K562 (cell line): ENCODE results near the gene DESI1.

Experiments used
- BRCA1 ChIP-seq, 2 experiments: fragments of 450-650 bp in 1 of 2; sonication (generic) in 1 of 2; formaldehyde crosslinking in 1 of 2; IDR thresholded peaks; 2 replicates each; pipeline versions ENCODE4 v1.5.0 to v1.6.1; 2017 to 2020; ENCODE audit warnings: mild to moderate bottlenecking in 1 of 2, missing genetic modification reagents in 1 of 2
- ETV6 ChIP-seq, 3 experiments: fragments of 150-350 bp in 1 of 3; sonication (generic) in 1 of 3; formaldehyde crosslinking in 1 of 3; IDR thresholded peaks; 2 replicates each; pipeline versions ENCODE4 v1.6.1 to v1.8.0; 2014 to 2022; ENCODE audit warnings: borderline replicate concordance in 2 of 3, low read depth in 2 of 3, antibody characterized with exemption in 1 of 3, low read length in 1 of 3, mild to moderate bottlenecking in 1 of 3, missing genetic modification reagents in 1 of 3
- FOXK2 ChIP-seq, 2 experiments: fragments of 450-650 bp; IDR thresholded peaks in 1 of 2; conservative IDR thresholded peaks in 1 of 2; 2 replicates each; pipeline ENCODE4 v1.6.1; 2016; ENCODE audit warnings: low read depth in 2 of 2, mild to moderate bottlenecking in 1 of 2
- MEF2A ChIP-seq: IDR thresholded peaks from 2 replicates; pipeline ENCODE4 v1.6.1; 2011; ENCODE audit warnings: low read depth, mild to moderate bottlenecking, low read length, moderate library complexity; ENCODE audit not compliant: control insufficient read depth
- NFE2 ChIP-seq: IDR thresholded peaks from 2 replicates; pipeline ENCODE4 v1.6.1; 2014; ENCODE audit warnings: antibody characterized with exemption, low read depth
- SAFB ChIP-seq: fragments of 200-400 bp; formaldehyde crosslinking; IDR thresholded peaks from 2 replicates; pipeline ENCODE4 v1.6.1; 2017; ENCODE audit warnings: low read depth, low read length, borderline replicate concordance
- SLC30A9 ChIP-seq: fragments of 250-450 bp; sonication (Bioruptor Pico); IDR thresholded peaks from 2 replicates; pipeline ENCODE4 v1.8.0; 2022; ENCODE audit warnings: mild to moderate bottlenecking, moderate library complexity
- SRSF9 ChIP-seq: fragments of 200-400 bp; formaldehyde crosslinking; IDR thresholded peaks from 2 replicates; pipeline ENCODE4 v1.6.1; 2017; ENCODE audit warnings: low read depth, low read length, borderline replicate concordance
- TF ChIP-seq, protein P1 (sequence below): fragments of 450-650 bp; IDR thresholded peaks from 2 replicates; pipeline ENCODE4 v1.6.1; 2018; ENCODE audit not compliant: partially characterized antibody
- TF ChIP-seq, protein P2 (sequence below): fragments of 250-450 bp; sonication (Bioruptor Pico); IDR thresholded peaks from 2 replicates; pipeline ENCODE4 v1.5.0; 2020; ENCODE audit warnings: mild to moderate bottlenecking
- TF ChIP-seq, protein P3 (sequence below): sonication (generic); formaldehyde crosslinking; IDR thresholded peaks from 2 replicates; pipeline ENCODE4 v1.9.0; 2022; ENCODE audit warnings: mild to moderate bottlenecking, missing genetic modification reagents
- TF ChIP-seq, protein P4 (sequence below): fragments of 450-650 bp; formaldehyde crosslinking; IDR thresholded peaks from 2 replicates; pipeline ENCODE4 v1.4.0; 2022; ENCODE audit warnings: missing genetic modification characterization
- TF ChIP-seq, protein P5 (sequence below): sonication (generic); formaldehyde crosslinking; IDR thresholded peaks from 2 replicates; pipeline ENCODE4 v1.8.0; 2022; ENCODE audit warnings: mild to moderate bottlenecking, missing genetic modification reagents, borderline replicate concordance

DNA sequence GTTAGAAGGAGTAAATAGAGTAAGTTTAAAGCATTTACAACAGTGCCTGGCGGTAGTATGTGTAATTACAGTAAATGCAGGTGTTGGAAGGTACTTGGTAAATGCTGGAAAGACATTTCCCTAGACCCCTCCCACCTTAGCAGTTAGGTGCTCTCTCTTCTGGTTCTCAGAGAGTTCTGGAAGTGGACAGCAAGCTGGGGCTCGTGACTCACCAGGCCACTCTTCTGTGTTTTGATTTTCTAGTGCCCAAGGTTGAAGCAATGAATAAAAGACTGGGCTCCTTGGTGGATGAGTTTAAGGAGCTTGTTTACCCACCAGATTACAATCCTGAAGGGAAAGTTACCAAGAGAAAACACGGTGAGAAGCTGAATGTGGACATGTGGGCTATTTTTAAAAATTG is 40.2 kb upstream of the DESI1 start:
- no peak for TF ChIP-seq SLC30A9
- TF ChIP-seq, protein P1, sequence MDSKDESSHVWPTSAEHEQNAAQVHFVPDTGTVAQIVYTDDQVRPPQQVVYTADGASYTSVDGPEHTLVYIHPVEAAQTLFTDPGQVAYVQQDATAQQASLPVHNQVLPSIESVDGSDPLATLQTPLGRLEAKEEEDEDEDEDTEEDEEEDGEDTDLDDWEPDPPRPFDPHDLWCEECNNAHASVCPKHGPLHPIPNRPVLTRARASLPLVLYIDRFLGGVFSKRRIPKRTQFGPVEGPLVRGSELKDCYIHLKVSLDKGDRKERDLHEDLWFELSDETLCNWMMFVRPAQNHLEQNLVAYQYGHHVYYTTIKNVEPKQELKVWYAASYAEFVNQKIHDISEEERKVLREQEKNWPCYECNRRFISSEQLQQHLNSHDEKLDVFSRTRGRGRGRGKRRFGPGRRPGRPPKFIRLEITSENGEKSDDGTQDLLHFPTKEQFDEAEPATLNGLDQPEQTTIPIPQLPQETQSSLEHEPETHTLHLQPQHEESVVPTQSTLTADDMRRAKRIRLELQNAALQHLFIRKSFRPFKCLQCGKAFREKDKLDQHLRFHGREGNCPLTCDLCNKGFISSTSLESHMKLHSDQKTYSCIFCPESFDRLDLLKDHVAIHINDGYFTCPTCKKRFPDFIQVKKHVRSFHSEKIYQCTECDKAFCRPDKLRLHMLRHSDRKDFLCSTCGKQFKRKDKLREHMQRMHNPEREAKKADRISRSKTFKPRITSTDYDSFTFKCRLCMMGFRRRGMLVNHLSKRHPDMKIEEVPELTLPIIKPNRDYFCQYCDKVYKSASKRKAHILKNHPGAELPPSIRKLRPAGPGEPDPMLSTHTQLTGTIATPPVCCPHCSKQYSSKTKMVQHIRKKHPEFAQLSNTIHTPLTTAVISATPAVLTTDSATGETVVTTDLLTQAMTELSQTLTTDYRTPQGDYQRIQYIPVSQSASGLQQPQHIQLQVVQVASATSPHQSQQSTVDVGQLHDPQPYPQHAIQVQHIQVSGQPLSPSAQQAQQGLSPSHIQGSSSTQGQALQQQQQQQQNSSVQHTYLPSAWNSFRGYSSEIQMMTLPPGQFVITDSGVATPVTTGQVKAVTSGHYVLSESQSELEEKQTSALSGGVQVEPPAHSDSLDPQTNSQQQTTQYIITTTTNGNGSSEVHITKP = no peak
- TF ChIP-seq, protein P2, sequence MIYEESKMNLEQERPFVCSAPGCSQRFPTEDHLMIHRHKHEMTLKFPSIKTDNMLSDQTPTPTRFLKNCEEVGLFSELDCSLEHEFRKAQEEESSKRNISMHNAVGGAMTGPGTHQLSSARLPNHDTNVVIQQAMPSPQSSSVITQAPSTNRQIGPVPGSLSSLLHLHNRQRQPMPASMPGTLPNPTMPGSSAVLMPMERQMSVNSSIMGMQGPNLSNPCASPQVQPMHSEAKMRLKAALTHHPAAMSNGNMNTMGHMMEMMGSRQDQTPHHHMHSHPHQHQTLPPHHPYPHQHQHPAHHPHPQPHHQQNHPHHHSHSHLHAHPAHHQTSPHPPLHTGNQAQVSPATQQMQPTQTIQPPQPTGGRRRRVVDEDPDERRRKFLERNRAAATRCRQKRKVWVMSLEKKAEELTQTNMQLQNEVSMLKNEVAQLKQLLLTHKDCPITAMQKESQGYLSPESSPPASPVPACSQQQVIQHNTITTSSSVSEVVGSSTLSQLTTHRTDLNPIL (CRISPR knock-in tag) = no peak
- TF ChIP-seq, protein P3, sequence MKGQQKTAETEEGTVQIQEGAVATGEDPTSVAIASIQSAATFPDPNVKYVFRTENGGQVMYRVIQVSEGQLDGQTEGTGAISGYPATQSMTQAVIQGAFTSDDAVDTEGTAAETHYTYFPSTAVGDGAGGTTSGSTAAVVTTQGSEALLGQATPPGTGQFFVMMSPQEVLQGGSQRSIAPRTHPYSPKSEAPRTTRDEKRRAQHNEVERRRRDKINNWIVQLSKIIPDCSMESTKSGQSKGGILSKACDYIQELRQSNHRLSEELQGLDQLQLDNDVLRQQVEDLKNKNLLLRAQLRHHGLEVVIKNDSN (CRISPR knock-in tag) = no peak
- no peak for TF ChIP-seq NFE2
- TF ChIP-seq SRSF9 = no peak
- TF ChIP-seq MEF2A = no peak
- TF ChIP-seq BRCA1 (IDR thresholded peaks at IDR 0.05) = no peak
- TF ChIP-seq BRCA1 (CRISPR knock-in tag; IDR thresholded peaks at IDR 0.05) = no peak
- TF ChIP-seq FOXK2 (conservative IDR thresholded peaks at IDR 0.05 in 1 of 2, IDR thresholded peaks at IDR 0.05 in 1 of 2; ENCODE audit: low read depth in 2 of 2) = no peak
- TF ChIP-seq SAFB = no peak
- no peak for TF ChIP-seq ETV6 (IDR thresholded peaks at IDR 0.05; ENCODE audit: borderline replicate concordance in 1 of 2, low read depth in 2 of 2, low read length in 1 of 2)
- no peak for TF ChIP-seq ETV6 (CRISPR knock-in tag; IDR thresholded peaks at IDR 0.05; ENCODE audit: borderline replicate concordance)
- TF ChIP-seq, protein P4, sequence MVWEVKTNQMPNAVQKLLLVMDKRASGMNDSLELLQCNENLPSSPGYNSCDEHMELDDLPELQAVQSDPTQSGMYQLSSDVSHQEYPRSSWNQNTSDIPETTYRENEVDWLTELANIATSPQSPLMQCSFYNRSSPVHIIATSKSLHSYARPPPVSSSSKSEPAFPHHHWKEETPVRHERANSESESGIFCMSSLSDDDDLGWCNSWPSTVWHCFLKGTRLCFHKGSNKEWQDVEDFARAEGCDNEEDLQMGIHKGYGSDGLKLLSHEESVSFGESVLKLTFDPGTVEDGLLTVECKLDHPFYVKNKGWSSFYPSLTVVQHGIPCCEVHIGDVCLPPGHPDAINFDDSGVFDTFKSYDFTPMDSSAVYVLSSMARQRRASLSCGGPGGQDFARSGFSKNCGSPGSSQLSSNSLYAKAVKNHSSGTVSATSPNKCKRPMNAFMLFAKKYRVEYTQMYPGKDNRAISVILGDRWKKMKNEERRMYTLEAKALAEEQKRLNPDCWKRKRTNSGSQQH = no peak
- TF ChIP-seq, protein P5, sequence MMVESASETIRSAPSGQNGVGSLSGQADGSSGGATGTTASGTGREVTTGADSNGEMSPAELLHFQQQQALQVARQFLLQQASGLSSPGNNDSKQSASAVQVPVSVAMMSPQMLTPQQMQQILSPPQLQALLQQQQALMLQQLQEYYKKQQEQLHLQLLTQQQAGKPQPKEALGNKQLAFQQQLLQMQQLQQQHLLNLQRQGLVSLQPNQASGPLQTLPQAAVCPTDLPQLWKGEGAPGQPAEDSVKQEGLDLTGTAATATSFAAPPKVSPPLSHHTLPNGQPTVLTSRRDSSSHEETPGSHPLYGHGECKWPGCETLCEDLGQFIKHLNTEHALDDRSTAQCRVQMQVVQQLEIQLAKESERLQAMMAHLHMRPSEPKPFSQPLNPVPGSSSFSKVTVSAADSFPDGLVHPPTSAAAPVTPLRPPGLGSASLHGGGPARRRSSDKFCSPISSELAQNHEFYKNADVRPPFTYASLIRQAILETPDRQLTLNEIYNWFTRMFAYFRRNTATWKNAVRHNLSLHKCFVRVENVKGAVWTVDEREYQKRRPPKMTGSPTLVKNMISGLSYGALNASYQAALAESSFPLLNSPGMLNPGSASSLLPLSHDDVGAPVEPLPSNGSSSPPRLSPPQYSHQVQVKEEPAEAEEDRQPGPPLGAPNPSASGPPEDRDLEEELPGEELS (CRISPR knock-in tag) = no peak
